Measurements from ENCODE around the gene YWHAG.

GRCh38 chr7:76310102-76310957 lies 48.5 kb downstream of the YWHAG start:
- TF ChIP-seq POLR2A (IDR thresholded peaks at IDR 0.05) (peak in 1 of 2 donors; percentile 34), CTCF (IDR thresholded peaks at IDR 0.05) (no peak)
